Hepatocyte (in vitro differentiated cells): ENCODE measurements around the gene LGALSL. TPM values are rescaled to one million over a fixed set of nuclear protein-coding genes. Genes with fewer than 3 reads are reported as not detected.

Experiments
- DNase-seq: peaks from one replicate; pipeline ENCODE4 v3.0.0-alpha.2; 2016; ENCODE audit warnings: low spot score
- H2AFZ ChIP-seq: fragments of 200-600 bp; sonication (generic); 2 replicates; pipeline ENCODE4 v1.6.0; 2016; ENCODE audit warnings: antibody characterized with exemption, mild to moderate bottlenecking
- H3K27ac ChIP-seq: fragments of 200-600 bp; sonication (generic); 2 replicates; pipeline ENCODE4 v1.5.1; 2016; ENCODE audit warnings: mild to moderate bottlenecking
- H3K27me3 ChIP-seq: fragments of 200-600 bp; sonication (generic); 2 replicates; pipeline ENCODE4 v1.6.1; 2016
- H3K36me3 ChIP-seq: fragments of 200-600 bp; sonication (generic); replicated peaks from 2 replicates; pipeline ENCODE4 v1.5.1; 2016; ENCODE audit warnings: low read depth; ENCODE audit not compliant: insufficient read depth
- H3K4me1 ChIP-seq: fragments of 200-600 bp; sonication (generic); 2 replicates; pipeline ENCODE4 v1.5.1; 2016; ENCODE audit warnings: mild to moderate bottlenecking, moderate library complexity; ENCODE audit not compliant: insufficient read depth
- H3K4me2 ChIP-seq: fragments of 200-600 bp; sonication (generic); 2 replicates; pipeline ENCODE4 v1.6.0; 2016
- H3K4me3 ChIP-seq: fragments of 200-600 bp; sonication (generic); 2 replicates; pipeline ENCODE4 v1.5.1; 2016; ENCODE audit warnings: mild to moderate bottlenecking
- H3K79me2 ChIP-seq: fragments of 200-600 bp; sonication (generic); 2 replicates; pipeline ENCODE4 v1.6.0; 2017; ENCODE audit warnings: mild to moderate bottlenecking
- H3K9me2 ChIP-seq: fragments of 200-600 bp; sonication (generic); replicated peaks from 2 replicates; pipeline ENCODE4 v1.6.0; 2017; ENCODE audit warnings: mild to moderate bottlenecking; ENCODE audit not compliant: insufficient read depth
- H3K9me3 ChIP-seq: fragments of 200-600 bp; sonication (generic); 2 replicates; pipeline ENCODE4 v1.5.1; 2016; ENCODE audit warnings: low read depth, mild to moderate bottlenecking
- H4K20me1 ChIP-seq: fragments of 200-600 bp; sonication (generic); 2 replicates; pipeline ENCODE4 v1.6.0; 2016; ENCODE audit warnings: mild to moderate bottlenecking; ENCODE audit not compliant: insufficient read depth, poor library complexity, severe bottlenecking
- EZH2 ChIP-seq: fragments of 200-600 bp; sonication (generic); IDR thresholded peaks from 2 replicates; pipeline ENCODE4 v1.6.1; 2016; ENCODE audit warnings: antibody characterized with exemption, mild to moderate bottlenecking, borderline replicate concordance
- EZH2phosphoT487 ChIP-seq: fragments of 200-600 bp; sonication (generic); IDR thresholded peaks from one replicate; pipeline ENCODE4 v1.6.1; 2018; ENCODE audit warnings: antibody characterized with exemption, mild to moderate bottlenecking, low read depth, moderate library complexity; ENCODE audit not compliant: unreplicated experiment, severe bottlenecking
- WGBS: methylation state at CpG from one replicate; pipeline ENCODE4 v1.1.6; 2016; ENCODE audit warnings: low lambda C conversion rate; ENCODE audit errors: missing lambda C conversion rate; 5-methylcytosine and 5-hydroxymethylcytosine counted together
- polyA plus RNA-seq: library from polyadenylated mRNA; unstranded; fragments of >200 nt; fragmentation: Nextera tagmentation; extraction: Ambion mirVana; gene quantifications from 2 replicates; pipeline ENCODE4 v1.2.1, GENCODE V29; 2016
- total RNA-seq: library from RNA; depleted of rRNA; stranded (reverse); fragments of >200 nt; gene quantifications from 2 replicates; pipeline ENCODE4 v1.2.3, GENCODE V29; 2014
- TF ChIP-seq, protein P1 (sequence below): fragments of 200-600 bp; sonication (generic); IDR thresholded peaks from 2 replicates; pipeline ENCODE4 v1.5.1; 2016; ENCODE audit warnings: antibody characterized with exemption, mild to moderate bottlenecking; ENCODE audit not compliant: poor library complexity

The LGALSL gene
- total and polyA plus RNA-seq, 2 experiments from 2014 or later, result 30.7 to 44.6 TPM

DNA sequence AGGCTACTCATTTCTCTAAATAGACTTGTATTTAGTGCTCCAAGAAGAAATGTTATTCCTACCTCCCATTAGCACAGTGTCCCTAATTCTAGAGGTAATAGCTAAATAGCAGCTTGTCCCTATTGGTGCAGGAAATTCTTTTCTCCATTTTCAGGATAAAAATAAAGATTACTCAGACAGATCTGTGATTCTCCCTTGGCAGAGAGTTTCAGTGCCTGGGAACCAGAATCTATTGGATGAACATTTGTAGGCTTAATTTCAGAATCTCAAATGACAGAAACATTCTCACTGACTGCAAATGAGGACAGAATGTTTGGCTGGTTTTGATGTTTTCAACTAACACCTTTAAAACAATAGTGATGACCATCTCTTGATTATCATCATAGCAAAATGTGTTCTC is 33.3 kb upstream of the LGALSL start:
- no peaks in the 10 kb centered on the region for H3K36me3 ChIP-seq
- no peaks in the 10 kb centered on the region for H3K79me2 ChIP-seq
- H3K9me2 ChIP-seq, result no peaks in the 10 kb centered on the region
- DNase-seq, result no peak
- H3K4me2 ChIP-seq, result no peak overlapping the region
- no peaks in the 10 kb centered on the region for H3K9me3 ChIP-seq
- no peak overlapping the region for H3K4me3 ChIP-seq
- no peak overlapping the region for H2AFZ ChIP-seq
- no peaks in the 10 kb centered on the region for H4K20me1 ChIP-seq
- no peak for TF ChIP-seq EZH2
- H3K27ac ChIP-seq, result no peak overlapping the region
- H3K4me1 ChIP-seq, result peaks cover 6% of the 10 kb centered on the region
- H3K27me3 ChIP-seq, result no peaks in the 10 kb centered on the region

GRCh38 chr2:64421201-64421600 is 32.8 kb upstream of the LGALSL start:
- Histone ChIP-seq H4K20me1 (no peaks in the 10 kb centered on the region), H3K4me3 (no peak overlapping the region), H3K4me1 (peaks cover 4% of the 10 kb centered on the region), H3K4me2 (no peak overlapping the region), H3K36me3 (no peaks in the 10 kb centered on the region), H3K79me2 (no peaks in the 10 kb centered on the region), H3K27ac (no peak overlapping the region), H3K27me3 (no peaks in the 10 kb centered on the region), H2AFZ (no peak overlapping the region), H3K9me3 (no peaks in the 10 kb centered on the region), H3K9me2 (no peaks in the 10 kb centered on the region)
- no peak for DNase-seq
- TF ChIP-seq, protein P1, sequence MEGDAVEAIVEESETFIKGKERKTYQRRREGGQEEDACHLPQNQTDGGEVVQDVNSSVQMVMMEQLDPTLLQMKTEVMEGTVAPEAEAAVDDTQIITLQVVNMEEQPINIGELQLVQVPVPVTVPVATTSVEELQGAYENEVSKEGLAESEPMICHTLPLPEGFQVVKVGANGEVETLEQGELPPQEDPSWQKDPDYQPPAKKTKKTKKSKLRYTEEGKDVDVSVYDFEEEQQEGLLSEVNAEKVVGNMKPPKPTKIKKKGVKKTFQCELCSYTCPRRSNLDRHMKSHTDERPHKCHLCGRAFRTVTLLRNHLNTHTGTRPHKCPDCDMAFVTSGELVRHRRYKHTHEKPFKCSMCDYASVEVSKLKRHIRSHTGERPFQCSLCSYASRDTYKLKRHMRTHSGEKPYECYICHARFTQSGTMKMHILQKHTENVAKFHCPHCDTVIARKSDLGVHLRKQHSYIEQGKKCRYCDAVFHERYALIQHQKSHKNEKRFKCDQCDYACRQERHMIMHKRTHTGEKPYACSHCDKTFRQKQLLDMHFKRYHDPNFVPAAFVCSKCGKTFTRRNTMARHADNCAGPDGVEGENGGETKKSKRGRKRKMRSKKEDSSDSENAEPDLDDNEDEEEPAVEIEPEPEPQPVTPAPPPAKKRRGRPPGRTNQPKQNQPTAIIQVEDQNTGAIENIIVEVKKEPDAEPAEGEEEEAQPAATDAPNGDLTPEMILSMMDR, result no peak
- over 99% methylated on average over 5 of the region's 5 CpGs for WGBS

DNA sequence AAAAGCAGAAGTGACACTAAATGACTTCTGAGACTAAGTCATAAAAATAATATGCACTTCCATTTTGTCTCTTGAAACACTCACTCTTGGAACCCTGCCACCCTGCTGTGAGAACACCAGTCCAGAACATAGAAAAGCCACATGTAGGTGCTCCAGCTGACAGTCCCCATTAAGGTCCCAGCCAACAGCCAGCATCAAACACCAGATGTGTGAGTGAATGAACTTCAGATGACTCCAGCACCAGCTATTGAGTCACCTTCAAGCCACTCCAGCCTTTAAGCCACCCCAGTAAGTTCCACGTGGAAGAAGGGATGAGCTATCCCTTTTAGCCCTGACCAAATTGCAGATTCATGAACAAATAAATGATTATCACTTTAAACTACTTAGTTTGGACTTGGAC is 31.5 kb upstream of the LGALSL start:
- TF ChIP-seq EZH2phosphoT487 (no peak), EZH2 (no peak)
- TF ChIP-seq, protein P1, result no peak
- Histone ChIP-seq H3K9me2 (no peaks in the 10 kb centered on the region), H3K9me3 (no peaks in the 10 kb centered on the region), H3K36me3 (no peaks in the 10 kb centered on the region), H3K27ac (no peak overlapping the region), H3K4me1 (peaks cover 9% of the 10 kb centered on the region), H3K79me2 (no peaks in the 10 kb centered on the region), H3K4me2 (no peak overlapping the region), H3K27me3 (no peaks in the 10 kb centered on the region), H4K20me1 (no peaks in the 10 kb centered on the region), H2AFZ (no peak overlapping the region), H3K4me3 (no peak overlapping the region)
- DNase-seq, result no peak
- WGBS, result 82% methylated on average over 1 of the region's 1 CpG

GRCh38 chr2:64423303-64423702 is 30.7 kb upstream of the LGALSL start:
- no peak for DNase-seq
- TF ChIP-seq EZH2, result no peak
- TF ChIP-seq, protein P1, result no peak
- no peak for TF ChIP-seq EZH2phosphoT487
- H3K27ac ChIP-seq, result no peak overlapping the region
- H3K27me3 ChIP-seq, result no peaks in the 10 kb centered on the region
- H3K9me2 ChIP-seq, result no peaks in the 10 kb centered on the region
- no peak overlapping the region for H3K4me3 ChIP-seq
- no peak overlapping the region for H2AFZ ChIP-seq
- peaks cover 9% of the 10 kb centered on the region for H3K4me1 ChIP-seq
- H3K36me3 ChIP-seq, result no peaks in the 10 kb centered on the region
- H3K9me3 ChIP-seq, result no peaks in the 10 kb centered on the region
- H3K4me2 ChIP-seq, result no peak overlapping the region
- no peaks in the 10 kb centered on the region for H3K79me2 ChIP-seq
- H4K20me1 ChIP-seq, result no peaks in the 10 kb centered on the region
